K562 (cell line): ENCODE data around the gene LRRC25. TPM values are rescaled to one million over a fixed set of nuclear protein-coding genes. Genes with fewer than 3 reads are reported as not detected.
A peak's percentile ranks its signal among the peaks of the same experiment; 100 is the strongest.

Experiments used
- ATF1 ChIP-seq, 2 experiments: fragments of 450-650 bp in 1 of 2; IDR thresholded peaks; 2 replicates each; pipeline ENCODE4 v1.6.1; 2016; ENCODE audit warnings: missing compliant biosample characterization in 1 of 2, missing genetic modification characterization in 1 of 2
- ATF7 ChIP-seq: fragments of 450-650 bp; IDR thresholded peaks from 2 replicates; pipeline ENCODE4 v1.7.1; 2014; ENCODE audit warnings: mild to moderate bottlenecking, moderate library complexity
- BRF2 ChIP-seq: IDR thresholded peaks from 3 replicates; pipeline ENCODE4 v1.6.1; 2011; ENCODE audit warnings: borderline replicate concordance, mild to moderate bottlenecking; ENCODE audit not compliant: insufficient read length, insufficient read depth
- CC2D1A ChIP-seq: fragments of 450-650 bp; IDR thresholded peaks from 2 replicates; pipeline ENCODE4 v1.6.1; 2017; ENCODE audit warnings: mild to moderate bottlenecking
- FOXP1 ChIP-seq: sonication (generic); formaldehyde crosslinking; IDR thresholded peaks from 2 replicates; pipeline ENCODE4 v1.8.0; 2022; ENCODE audit warnings: mild to moderate bottlenecking, missing genetic modification reagents
- HES1 ChIP-seq: fragments of 450-650 bp; IDR thresholded peaks from 2 replicates; pipeline ENCODE4 v1.6.1; 2016; ENCODE audit warnings: low read depth, mild to moderate bottlenecking, moderate library complexity
- MNT ChIP-seq, 2 experiments: fragments of 450-650 bp; conservative IDR thresholded peaks; 2 replicates each; pipeline ENCODE4 v1.6.1; 2017; ENCODE audit warnings: mild to moderate bottlenecking in 2 of 2, moderate library complexity in 2 of 2
- RAD21 ChIP-seq, 2 experiments: fragments of 250-450 bp in 1 of 2; fragments of 450-650 bp in 1 of 2; sonication (Bioruptor Pico) in 1 of 2; formaldehyde crosslinking in 1 of 2; IDR thresholded peaks in 1 of 2; conservative IDR thresholded peaks in 1 of 2; 2 replicates each; pipeline versions ENCODE4 v1.4.0 to v1.8.0; 2020 to 2022; ENCODE audit warnings: mild to moderate bottlenecking in 2 of 2, moderate library complexity in 1 of 2
- RCOR1 ChIP-seq, 2 experiments: IDR thresholded peaks; 2 replicates each; pipeline ENCODE4 v1.6.1; 2012; ENCODE audit warnings: low read depth in 2 of 2, low read length in 2 of 2, borderline replicate concordance in 1 of 2, improper control_type of control experiment in 1 of 2
- SRF ChIP-seq, 2 experiments: fragments of 250-450, 450-650 bp in 1 of 2; sonication (Bioruptor Pico) in 1 of 2; sonication (generic) in 1 of 2; formaldehyde crosslinking; IDR thresholded peaks; 2 replicates each; pipeline versions ENCODE4 v1.5.0 to v1.5.1; 2020 to 2022; ENCODE audit warnings: mild to moderate bottlenecking in 1 of 2, missing genetic modification reagents in 1 of 2
- TAF1 ChIP-seq: IDR thresholded peaks from 2 replicates; pipeline ENCODE4 v1.6.1; 2011; ENCODE audit warnings: mild to moderate bottlenecking, low read length, moderate library complexity; ENCODE audit not compliant: insufficient read depth, control insufficient read depth, severe bottlenecking; ENCODE audit errors: extremely low read depth
- ZBTB11 ChIP-seq, 3 experiments: fragments of 200-800 bp in 1 of 3; fragments of 250-450 bp in 1 of 3; fragments of 450-650 bp in 1 of 3; sonication (Bioruptor Pico) in 1 of 3; sonication (Bioruptor generic) in 1 of 3; formaldehyde crosslinking in 1 of 3; IDR thresholded peaks; 2 replicates each; pipeline versions ENCODE4 v1.6.1 to v1.8.0; 2016 to 2022; ENCODE audit warnings: mild to moderate bottlenecking in 2 of 3, missing genetic modification characterization in 2 of 3, missing compliant biosample characterization in 1 of 3, moderate library complexity in 1 of 3
- ZNF609 ChIP-seq: sonication (generic); formaldehyde crosslinking; IDR thresholded peaks from 2 replicates; pipeline ENCODE4 v1.8.1; 2023; ENCODE audit warnings: missing genetic modification reagents, mild to moderate bottlenecking, borderline replicate concordance
- polyA plus RNA-seq, 8 experiments: library from polyadenylated mRNA; depleted of rRNA in 4 of 8; stranded (reverse) in 5 of 8; unstranded in 3 of 8; fragments of >200 nt; fragmentation: Nextera tagmentation in 2 of 8; fragmentation: Illumina TruSeq in 1 of 8; extraction: Ambion mirVana in 2 of 8; extraction: Trizol in 1 of 8; gene quantifications; 2 replicates each; pipeline versions ENCODE4 v1.2.1 to v1.2.3, GENCODE V29; 2011 to 2014; ENCODE audit warnings: inconsistent platforms in 1 of 8, missing spikeins in 1 of 8
- total RNA-seq, 7 experiments: library from RNA; depleted of rRNA in 6 of 7; stranded (reverse); fragments of >200 nt in 6 of 7; fragmentation: Illumina TruSeq in 2 of 7; extraction: Trizol in 2 of 7; gene quantifications; 2 replicates each; pipeline versions ENCODE4 v1.2.1 to v1.2.3, GENCODE V29; 2011 to 2021; ENCODE audit warnings: low replicate concordance in 1 of 7

The LRRC25 gene
- total and polyA plus RNA-seq, 9 of the 15 experiments (the other 6 are each of a cell fraction or from before 2014, with no cell fraction given), result 0.07 to 0.36 (median 0.10) TPM; not detected in 3

- 0 out of 2 replicates have a peak, but pooled peaks have one; percentile 41 for TF ChIP-seq ZNF609 (CRISPR knock-in tag)
- no peak for TF ChIP-seq HES1
- no peak for TF ChIP-seq SRF (CRISPR knock-in tag; IDR thresholded peaks at IDR 0.05)
- TF ChIP-seq ATF7, result 0 out of 2 replicates have a peak, but pooled peaks have one; percentile 20
- peak; percentile 55 to 89 for TF ChIP-seq RAD21 (CRISPR knock-in tag; conservative IDR thresholded peaks at IDR 0.05 in 1 of 2, IDR thresholded peaks at IDR 0.05 in 1 of 2)
- TF ChIP-seq TAF1, result no peak
- peak; percentile 34; the same call in 1 of the 2 replicates for TF ChIP-seq CC2D1A
- TF ChIP-seq BRF2, result no peak
- peak in 1 of 2 experiments; percentile 24; a peak in 1 of 4 replicates for TF ChIP-seq MNT (conservative IDR thresholded peaks at IDR 0.05)
- TF ChIP-seq ATF1 (CRISPR knock-in tag; IDR thresholded peaks at IDR 0.05), result no peak
- TF ChIP-seq ATF1 (tag; IDR thresholded peaks at IDR 0.05), result peak; percentile 60; the same call in 1 of the 2 replicates
- TF ChIP-seq RCOR1 (IDR thresholded peaks at IDR 0.05; ENCODE audit: borderline replicate concordance in 1 of 2, low read depth in 2 of 2, low read length in 2 of 2), result peak in 1 of 2 experiments; percentile 54; a peak in 1 of 4 replicates
- no peak for TF ChIP-seq ZBTB11 (CRISPR knock-in tag; IDR thresholded peaks at IDR 0.05)
- TF ChIP-seq FOXP1 (CRISPR knock-in tag), result 0 out of 2 replicates have a peak, but pooled peaks have one; percentile 27
Observed at GRCh38 chr19:18408053-18408476, 10.6 kb upstream of the LRRC25 start (continued).
